HG03354 (cell line): ENCODE measurements around the gene NAA25.
A peak's percentile ranks its signal among the peaks of the same experiment; 100 is the strongest.

Experiments used
- ATAC-seq: cut with Tn5 transposase; IDR thresholded peaks from one replicate; pipeline ENCODE4 v1.9.1; 2021; ENCODE audit warnings: mild to moderate bottlenecking; ENCODE audit not compliant: unreplicated experiment, poor library complexity, severe bottlenecking

NAA25 gene

GRCh38 chr12:112108202-112109079 lies at the start of gene NAA25:
Gene NAA25, minus strand, starts transcription at chr12:112108783. Its CDS starts 10 bp downstream, at chr12:112108773.
- peak; percentile 72 for ATAC-seq

GRCh38 chr12:112153893-112154219 lies 45.3 kb upstream of the NAA25 start:
- no peak for ATAC-seq

GRCh38 chr12:112153181-112153892 lies 44.8 kb upstream of the NAA25 start:
- ATAC-seq, result no peak

GRCh38 chr12:112151766-112152541 lies 43.4 kb upstream of the NAA25 start:
- ATAC-seq, result no peak

- ATAC-seq, result no peak
Observed at GRCh38 chr12:112149596-112149995, 41.0 kb upstream of the NAA25 start.

GRCh38 chr12:112148031-112148513 lies 39.5 kb upstream of the NAA25 start:
- ATAC-seq, result no peak

- ATAC-seq, result no peak
Observed at GRCh38 chr12:112146123-112146522, 37.5 kb upstream of the NAA25 start.

GRCh38 chr12:112140728-112141127 lies 32.1 kb upstream of the NAA25 start:
- ATAC-seq, result no peak

- no peak for ATAC-seq
Observed at GRCh38 chr12:112134731-112135130, 26.1 kb upstream of the NAA25 start.

GRCh38 chr12:112133418-112133817 lies 24.8 kb upstream of the NAA25 start:
- ATAC-seq, result no peak

- ATAC-seq, result no peak
Observed at GRCh38 chr12:112131686-112132085, 23.1 kb upstream of the NAA25 start.

GRCh38 chr12:112130441-112130998 lies 21.9 kb upstream of the NAA25 start:
- ATAC-seq, result peak; percentile 70

- ATAC-seq, result no peak
Observed at GRCh38 chr12:112126911-112127310, 18.3 kb upstream of the NAA25 start.

GRCh38 chr12:112126000-112126438 lies 17.4 kb upstream of the NAA25 start:
- ATAC-seq, result no peak

- peak; percentile 98 for ATAC-seq
Observed at GRCh38 chr12:112125250-112125999, 16.8 kb upstream of the NAA25 start, which contains the start of gene TRAFD1. Gene TRAFD1, plus strand, starts transcription at chr12:112125560. Its CDS starts 4,963 bp downstream, at chr12:112130523.

- no peak for ATAC-seq
Observed at GRCh38 chr12:112124918-112125249, 16.3 kb upstream of the NAA25 start.

- ATAC-seq, result no peak
Observed at GRCh38 chr12:112122823-112123690, 14.5 kb upstream of the NAA25 start.
